ENCODE measurements around the gene TNFRSF4.

DNA sequence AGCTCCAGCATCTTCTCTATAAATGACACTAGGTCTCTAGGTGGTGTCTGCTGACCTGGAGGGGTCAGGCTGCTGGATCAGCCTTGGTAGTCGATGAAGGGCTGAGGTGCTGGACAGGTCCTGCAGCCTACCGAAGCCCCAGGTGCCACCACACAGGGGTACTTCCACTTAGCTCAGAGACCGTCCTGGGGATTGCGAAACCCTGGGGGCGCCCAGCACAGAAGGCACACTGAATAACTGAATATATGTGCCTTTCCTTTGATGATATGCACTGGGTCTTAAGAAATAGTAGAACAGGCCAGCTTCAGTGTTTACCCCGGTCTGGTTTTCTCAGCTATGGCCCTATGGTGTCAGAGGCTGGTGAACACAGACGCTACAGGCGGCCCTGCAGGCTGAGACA, 48.8 kb upstream of the TNFRSF4 start:
- TF ChIP-seq, protein P1, sequence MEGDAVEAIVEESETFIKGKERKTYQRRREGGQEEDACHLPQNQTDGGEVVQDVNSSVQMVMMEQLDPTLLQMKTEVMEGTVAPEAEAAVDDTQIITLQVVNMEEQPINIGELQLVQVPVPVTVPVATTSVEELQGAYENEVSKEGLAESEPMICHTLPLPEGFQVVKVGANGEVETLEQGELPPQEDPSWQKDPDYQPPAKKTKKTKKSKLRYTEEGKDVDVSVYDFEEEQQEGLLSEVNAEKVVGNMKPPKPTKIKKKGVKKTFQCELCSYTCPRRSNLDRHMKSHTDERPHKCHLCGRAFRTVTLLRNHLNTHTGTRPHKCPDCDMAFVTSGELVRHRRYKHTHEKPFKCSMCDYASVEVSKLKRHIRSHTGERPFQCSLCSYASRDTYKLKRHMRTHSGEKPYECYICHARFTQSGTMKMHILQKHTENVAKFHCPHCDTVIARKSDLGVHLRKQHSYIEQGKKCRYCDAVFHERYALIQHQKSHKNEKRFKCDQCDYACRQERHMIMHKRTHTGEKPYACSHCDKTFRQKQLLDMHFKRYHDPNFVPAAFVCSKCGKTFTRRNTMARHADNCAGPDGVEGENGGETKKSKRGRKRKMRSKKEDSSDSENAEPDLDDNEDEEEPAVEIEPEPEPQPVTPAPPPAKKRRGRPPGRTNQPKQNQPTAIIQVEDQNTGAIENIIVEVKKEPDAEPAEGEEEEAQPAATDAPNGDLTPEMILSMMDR (IDR thresholded peaks at IDR 0.05): no peak
- TF ChIP-seq POLR2A (IDR thresholded peaks at IDR 0.05): no peak
- no peak for TF ChIP-seq POLR2AphosphoS5 (IDR thresholded peaks at IDR 0.05; ENCODE audit: insufficient read depth in 1 of 2, low read depth in 1 of 2)
